NT2/D1 (cell line): ENCODE data around the gene IL17RB.

Experiments used
- SUZ12 ChIP-seq: IDR thresholded peaks from 2 replicates; pipeline ENCODE4 v1.6.1; 2011; ENCODE audit not compliant: insufficient read length, insufficient read depth; ENCODE audit errors: extremely low read depth
- YY1 ChIP-seq: IDR thresholded peaks from 2 replicates; pipeline ENCODE4 v1.6.1; 2011; ENCODE audit not compliant: insufficient read length, insufficient read depth
- ZNF274 ChIP-seq: IDR thresholded peaks from 2 replicates; pipeline ENCODE4 v1.6.1; 2011; ENCODE audit warnings: mild to moderate bottlenecking, low read depth, low read length

GRCh38 chr3:53888232-53888631, 41.9 kb downstream of the IL17RB start:
- TF ChIP-seq SUZ12 (no peak), ZNF274 (no peak), YY1 (no peak)
